H1 (cell line): ENCODE measurements around the gene SYMPK. TPM values are rescaled to one million over a fixed set of nuclear protein-coding genes. Genes with fewer than 3 reads are reported as not detected.

Experiments used
- CHD7 ChIP-seq: fragments of 300-600 bp; sonication (generic); IDR thresholded peaks from 2 replicates; pipeline ENCODE4 v1.7.1; 2012; ENCODE audit warnings: low read length, moderate library complexity, mild to moderate bottlenecking, inconsistent platforms; ENCODE audit not compliant: insufficient replicate concordance
- polyA plus RNA-seq, 7 experiments: library from polyadenylated mRNA; depleted of rRNA in 3 of 7; stranded (reverse) in 5 of 7; unstranded in 2 of 7; fragments of >200 nt in 5 of 7; fragments of 200-250 nt in 2 of 7; gene quantifications; 1 replicate in 5 of 7; 2 replicates in 1 of 7; 4 replicates in 1 of 7; pipeline versions ENCODE4 v1.2.1 to v1.2.3, GENCODE V29; 2011 to 2013; ENCODE audit warnings: missing spikeins in 2 of 7, mixed read lengths in 2 of 7
- total RNA-seq: library from RNA; stranded (reverse); fragmentation: NEBNext Ultra II Directional; extraction: Animal tissue kit (Norgen Biotek cat#: 25700); gene quantifications from 2 replicates; pipeline ENCODE4 v1.2.1, GENCODE V29; 2021

Gene SYMPK
- total and polyA plus RNA-seq, 2 of the 8 experiments (the other 6 are each of a cell fraction or from before 2014, with no cell fraction given) = 93.6 to 99.5 TPM

- no peak for TF ChIP-seq CHD7
Observed at GRCh38 chr19:45882652-45883585, 20.0 kb upstream of the SYMPK start (continued).
